ENCODE measurements around the gene CD320. TPM values are rescaled to one million over a fixed set of nuclear protein-coding genes. Genes with fewer than 3 reads are reported as not detected.
"Not testable (repeated sequence)": the region's sequence is repeated elsewhere in the genome, so short reads cannot be mapped to it uniquely, and the experiment has no call there.

The CD320 gene
- total RNA-seq (2014; rRNA removed; shearing (Covaris generic)) (55.8 and 65.8 TPM in 2 replicates), polyA plus RNA-seq (2016; fragmentation: Nextera tagmentation; extraction: Ambion mirVana) (72.2 and 79.4 TPM in 2 replicates)

DNA sequence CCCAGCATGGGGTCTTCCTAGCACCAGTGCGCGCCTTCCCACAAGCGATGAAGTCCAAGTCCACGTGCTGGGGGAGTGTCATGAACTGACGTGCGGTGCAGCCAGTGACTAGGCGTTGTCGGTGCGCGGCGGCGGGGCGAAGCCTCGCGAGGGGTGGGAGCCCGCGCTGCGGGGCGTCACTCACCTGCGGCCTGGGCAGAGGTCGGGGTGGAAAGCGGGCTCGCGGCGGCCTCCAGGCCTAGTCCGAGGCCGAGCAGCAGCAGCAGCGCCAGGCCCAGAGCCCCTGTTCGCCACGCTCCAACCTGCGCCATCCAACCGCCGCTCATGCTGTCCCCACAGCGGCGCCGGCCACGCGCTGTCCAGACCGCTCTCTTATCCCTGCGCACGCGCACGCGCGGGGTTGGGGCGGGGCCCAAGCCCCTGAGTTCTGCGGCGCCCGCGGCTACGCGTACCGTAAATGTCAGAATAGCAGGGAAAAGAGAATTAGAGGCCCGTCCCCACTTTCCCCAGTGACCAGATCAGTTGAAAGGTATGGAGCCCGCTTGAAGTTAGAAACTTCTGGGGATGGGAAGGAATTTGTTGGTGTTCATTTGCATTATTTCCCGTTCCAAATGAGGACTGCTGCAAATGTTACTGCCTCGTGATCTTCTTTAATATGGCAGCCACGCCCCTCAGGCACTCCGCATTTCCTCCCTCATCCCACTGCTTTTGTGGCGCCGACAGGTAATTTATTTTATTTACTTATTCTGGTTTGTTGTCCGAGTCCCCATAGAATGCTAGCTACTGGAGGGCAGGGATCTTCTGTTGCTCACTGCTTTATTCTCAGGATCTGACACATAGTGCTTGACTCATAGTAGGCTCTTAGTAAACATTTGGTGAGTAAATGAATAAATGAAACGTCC lies at the start of gene CD320:
TSS of gene CD320 (minus strand) at position 394 of the 902 bp plus-strand sequence. CDS start at position 326, 68 bp downstream.
- Histone ChIP-seq H3K4me2 (ENCODE audit: unreplicated experiment) (peak within 1 kb of the TSS; percentile 82), H3K9ac (peak within 1 kb of the TSS; percentile 75), H3K36me3 (ENCODE audit: low read depth) (no peaks in the 10 kb centered on the region), H2AFZ (peak within 1 kb of the TSS; percentile 64), H3K27me3 (replicated peaks; ENCODE audit: insufficient read depth) (no peaks in the 10 kb centered on the region), H4K20me1 (ENCODE audit: insufficient read depth) (no peaks in the 10 kb centered on the region), H3F3A (ENCODE audit: insufficient read depth) (no peaks in the 10 kb centered on the region), H3K9me3 (ENCODE audit: low read depth) (no peaks in the 10 kb centered on the region), H3K4me3 (peak within 1 kb of the TSS; percentile 66), H3K27ac (peak within 1 kb of the TSS; percentile 37), H3K79me2 (ENCODE audit: insufficient read depth) (no peaks in the 10 kb centered on the region), H3K9me2 (ENCODE audit: insufficient read depth) (no peaks in the 10 kb centered on the region), H3K4me1 (ENCODE audit: insufficient read depth) (peaks cover 15% of the 10 kb centered on the region)
- TF ChIP-seq EZH2phosphoT487 (IDR thresholded peaks at IDR 0.05; ENCODE audit: insufficient read depth, low read depth) (no peak), EZH2 (IDR thresholded peaks at IDR 0.05; ENCODE audit: insufficient read depth, poor library complexity, severe bottlenecking) (no peak)
- in situ Hi-C loops (cut with MboI): no loop called here
- 1 to 2% methylated on average over 58 to 63 of the region's 63 CpGs for WGBS, 2 experiments (ENCODE audit: low coverage in 1 of 2, low lambda C conversion rate in 2 of 2, missing lambda C conversion rate in 2 of 2)
- peak; percentile 95 for DNase-seq

DNA sequence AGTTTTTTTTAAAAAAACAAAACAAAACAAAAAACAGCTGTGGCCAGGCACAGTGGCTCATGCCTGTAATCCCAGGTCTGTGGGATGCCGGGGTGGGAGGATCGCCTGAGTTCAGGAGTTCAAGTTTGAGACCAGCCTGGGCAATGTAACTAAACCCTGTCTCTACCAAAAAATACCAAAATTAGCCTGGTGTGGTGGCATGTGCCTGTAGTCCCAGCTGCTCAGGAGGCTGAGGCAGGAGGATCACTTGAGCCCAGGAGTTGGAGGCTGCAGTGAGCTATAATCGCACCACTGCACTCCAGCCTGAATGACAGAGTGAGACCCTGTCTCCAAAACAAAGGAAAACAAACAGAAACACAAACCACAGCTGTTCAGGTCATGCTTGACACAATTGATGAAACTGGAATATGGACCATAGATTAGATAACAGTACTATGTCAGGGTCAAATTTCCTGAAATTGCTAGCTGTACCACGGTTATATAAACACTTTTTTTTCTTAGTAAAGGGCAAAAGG lies 48.9 kb upstream of the CD320 start:
- no peaks in the 10 kb centered on the region for H3K79me2 ChIP-seq (ENCODE audit: insufficient read depth)
- H3K9me3 ChIP-seq (ENCODE audit: low read depth): no peaks in the 10 kb centered on the region
- WGBS, 2 experiments (ENCODE audit: low coverage in 1 of 2, low lambda C conversion rate in 2 of 2, missing lambda C conversion rate in 2 of 2): 89 to 95% methylated on average over 4 of the region's 4 CpGs
- H3K27me3 ChIP-seq (replicated peaks; ENCODE audit: insufficient read depth): no peaks in the 10 kb centered on the region
- no peak overlapping the region for H3K9ac ChIP-seq
- in situ Hi-C loops (cut with MboI): no loop called here
- DNase-seq: no peak
- H3K4me1 ChIP-seq (ENCODE audit: insufficient read depth): peaks cover 26% of the 10 kb centered on the region
- no peak overlapping the region for H3K4me2 ChIP-seq (ENCODE audit: unreplicated experiment)
- H3K27ac ChIP-seq: no peak overlapping the region
- no peak overlapping the region for H3K4me3 ChIP-seq
- H4K20me1 ChIP-seq (ENCODE audit: insufficient read depth): no peaks in the 10 kb centered on the region
- no peak overlapping the region for H2AFZ ChIP-seq
- H3K9me2 ChIP-seq (ENCODE audit: insufficient read depth): no peaks in the 10 kb centered on the region
- H3K36me3 ChIP-seq (ENCODE audit: low read depth): no peaks in the 10 kb centered on the region
- peaks cover 21% of the 10 kb centered on the region for H3F3A ChIP-seq (ENCODE audit: insufficient read depth)
- no peak for TF ChIP-seq EZH2 (IDR thresholded peaks at IDR 0.05; ENCODE audit: insufficient read depth, poor library complexity, severe bottlenecking)
- no peak for TF ChIP-seq EZH2phosphoT487 (IDR thresholded peaks at IDR 0.05; ENCODE audit: insufficient read depth, low read depth)

- H3K4me2 ChIP-seq (ENCODE audit: unreplicated experiment): peak overlapping the region; percentile 63
These were observed 47.7 kb upstream of the CD320 start for GRCh38 chr19:8355631-8356402.

DNA sequence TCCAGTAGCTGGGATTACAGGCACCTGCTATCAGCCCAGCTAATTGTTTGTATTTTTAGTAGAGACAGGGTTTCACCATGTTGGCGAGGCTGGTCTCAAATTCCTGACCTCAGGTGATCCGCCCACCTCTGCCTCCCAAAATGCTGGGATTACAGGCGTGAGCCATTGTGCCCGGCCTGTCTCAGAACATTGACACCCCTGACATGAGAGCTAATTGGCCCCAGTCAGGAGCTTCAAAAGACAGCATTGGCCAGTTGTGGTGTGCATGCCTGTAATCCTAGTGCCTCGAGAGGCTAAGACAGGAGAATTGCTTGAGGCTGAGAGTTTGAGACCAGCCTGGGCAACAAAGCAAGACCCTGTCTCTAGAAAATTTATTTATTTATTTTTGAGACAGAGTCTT lies 44.7 kb upstream of the CD320 start:
- Histone ChIP-seq H3K4me3 (peak overlapping the region; percentile 56; the same call in 1 of the 2 replicates), H3F3A (ENCODE audit: insufficient read depth) (peaks cover 21% of the 10 kb centered on the region), H2AFZ (peak overlapping the region; percentile 50; the same call in 1 of the 2 replicates), H3K4me1 (ENCODE audit: insufficient read depth) (peaks cover 23% of the 10 kb centered on the region), H3K4me2 (ENCODE audit: unreplicated experiment) (peak overlapping the region; percentile 65)
- H3K9me3 ChIP-seq (ENCODE audit: low read depth); H3K9me2 ChIP-seq (ENCODE audit: insufficient read depth); H3K79me2 ChIP-seq (ENCODE audit: insufficient read depth); H3K36me3 ChIP-seq (ENCODE audit: low read depth); H4K20me1 ChIP-seq (ENCODE audit: insufficient read depth); H3K27me3 ChIP-seq (replicated peaks; ENCODE audit: insufficient read depth); H3K27ac ChIP-seq; DNase-seq; H3K9ac ChIP-seq; in situ Hi-C loops (cut with MboI): not testable (repeated sequence)
- WGBS, 2 experiments (ENCODE audit: low coverage in 1 of 2, low lambda C conversion rate in 2 of 2, missing lambda C conversion rate in 2 of 2): 65 to 69% methylated on average over 5 of the region's 5 CpGs

More at GRCh38 chr19:8355631-8356402, 47.7 kb upstream of the CD320 start:
- WGBS, 2 experiments (ENCODE audit: low coverage in 1 of 2, low lambda C conversion rate in 2 of 2, missing lambda C conversion rate in 2 of 2): 49 to 50% methylated on average over 6 of the region's 6 CpGs
- H3K9ac ChIP-seq: peak overlapping the region; percentile 38; the same call in 1 of the 2 replicates
- H2AFZ ChIP-seq: no peak overlapping the region
- H3K27me3 ChIP-seq (replicated peaks; ENCODE audit: insufficient read depth): no peaks in the 10 kb centered on the region
- H3K4me1 ChIP-seq (ENCODE audit: insufficient read depth): peaks cover 23% of the 10 kb centered on the region
- H3K9me3 ChIP-seq (ENCODE audit: low read depth): no peaks in the 10 kb centered on the region
- peak; percentile 96 for DNase-seq
- H3F3A ChIP-seq (ENCODE audit: insufficient read depth): peaks cover 21% of the 10 kb centered on the region
- H3K4me3 ChIP-seq: no peak overlapping the region
- H3K79me2 ChIP-seq (ENCODE audit: insufficient read depth): no peaks in the 10 kb centered on the region
- no peaks in the 10 kb centered on the region for H4K20me1 ChIP-seq (ENCODE audit: insufficient read depth)
- H3K27ac ChIP-seq: peak overlapping the region; percentile 72
- in situ Hi-C loops (cut with MboI): no loop called here
- peak; percentile 95 for TF ChIP-seq EZH2phosphoT487 (IDR thresholded peaks at IDR 0.05; ENCODE audit: insufficient read depth, low read depth)
- no peak for TF ChIP-seq EZH2 (IDR thresholded peaks at IDR 0.05; ENCODE audit: insufficient read depth, poor library complexity, severe bottlenecking)
- H3K9me2 ChIP-seq (ENCODE audit: insufficient read depth): no peaks in the 10 kb centered on the region
- H3K36me3 ChIP-seq (ENCODE audit: low read depth): no peaks in the 10 kb centered on the region
